ENCODE data around the gene ZNF346. TPM values are rescaled to one million over a fixed set of nuclear protein-coding genes. Genes with fewer than 3 reads are reported as not detected.

ZNF346 gene
- total RNA-seq, 1 experiment from 2014 or later: 18.4 TPM

DNA sequence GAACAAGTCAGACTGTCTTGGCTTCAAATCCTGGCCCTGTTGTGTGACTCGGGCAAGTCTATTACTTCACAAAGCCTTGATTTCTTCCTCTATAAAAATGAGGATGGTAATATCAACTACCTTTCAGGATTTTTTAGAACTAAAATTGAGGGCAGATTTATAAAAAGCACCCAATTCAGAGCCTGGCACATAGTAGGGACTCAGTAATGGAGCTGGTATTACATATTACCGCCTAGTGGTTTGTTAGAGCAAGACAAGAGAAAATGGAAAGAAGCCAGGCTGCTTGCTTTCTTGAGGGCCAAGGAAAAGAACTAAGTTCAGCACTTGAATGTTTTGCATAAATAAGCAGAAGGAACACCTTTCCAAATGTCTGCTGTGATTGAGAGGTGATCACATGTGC lies 19.4 kb downstream of the ZNF346 start (continued):
- no peak for TF ChIP-seq ZNF281 (CRISPR knock-in tag; IDR thresholded peaks at IDR 0.05)

DNA sequence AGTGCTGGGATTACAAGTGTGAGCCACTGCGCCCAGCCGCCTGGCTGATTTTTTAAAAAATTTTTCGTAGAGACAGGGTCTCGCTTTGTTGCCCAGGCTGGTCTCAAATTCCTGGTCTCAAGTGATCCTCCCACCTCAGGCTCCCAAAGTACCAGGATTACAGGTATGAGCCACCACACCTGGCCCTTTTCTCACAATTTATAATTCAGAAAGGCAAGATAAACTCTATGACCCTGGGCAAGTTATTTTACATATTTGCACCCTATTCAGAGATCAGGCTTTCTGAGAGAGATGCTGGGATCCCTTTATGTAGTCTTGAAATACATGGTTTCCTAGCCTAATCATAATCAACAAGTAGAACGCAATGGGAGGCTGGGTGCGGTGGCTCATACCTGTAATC lies 20.6 kb downstream of the ZNF346 start:
- Mint-ChIP-seq H3K27ac (no peak overlapping the region), H3K36me3 (peaks cover 37% of the 10 kb centered on the region), H3K4me3 (no peak overlapping the region), H3K27me3 (ENCODE audit: low read depth) (no peaks in the 10 kb centered on the region), H3K9me3 (no peaks in the 10 kb centered on the region), H3K4me1 (no peaks in the 10 kb centered on the region)
- POLR2A ChIA-PET: no interaction called here
- CTCF ChIA-PET: interaction anchor here (1.1 to 1.7 kb wide), 4 partner anchors 21 to 382 kb away, joined by 3 to 8 read pairs (median 6); partner anchors contain the start of genes FGFR4 and ZNF346
- DNase-seq (ENCODE audit: low spot score) (no peak), ATAC-seq (no peak)
- TF ChIP-seq ZNF512 (CRISPR knock-in tag; IDR thresholded peaks at IDR 0.05; ENCODE audit: borderline replicate concordance) (no peak), ZNF532 (CRISPR knock-in tag; IDR thresholded peaks at IDR 0.05; ENCODE audit: borderline replicate concordance) (no peak), TCF7 (CRISPR knock-in tag; IDR thresholded peaks at IDR 0.05; ENCODE audit: low read depth) (no peak), FOXJ3 (CRISPR knock-in tag; IDR thresholded peaks at IDR 0.05; ENCODE audit: borderline replicate concordance) (no peak), NR3C1 (CRISPR knock-in tag; conservative IDR thresholded peaks at IDR 0.05; ENCODE audit: low read depth) (no peak), NR2C2 (CRISPR knock-in tag; IDR thresholded peaks at IDR 0.05) (no peak), NFE2L1 (CRISPR knock-in tag; IDR thresholded peaks at IDR 0.05) (no peak), USF1 (CRISPR knock-in tag; IDR thresholded peaks at IDR 0.05) (no peak), ZNF281 (CRISPR knock-in tag; IDR thresholded peaks at IDR 0.05) (no peak)
- TF ChIP-seq, protein P1, sequence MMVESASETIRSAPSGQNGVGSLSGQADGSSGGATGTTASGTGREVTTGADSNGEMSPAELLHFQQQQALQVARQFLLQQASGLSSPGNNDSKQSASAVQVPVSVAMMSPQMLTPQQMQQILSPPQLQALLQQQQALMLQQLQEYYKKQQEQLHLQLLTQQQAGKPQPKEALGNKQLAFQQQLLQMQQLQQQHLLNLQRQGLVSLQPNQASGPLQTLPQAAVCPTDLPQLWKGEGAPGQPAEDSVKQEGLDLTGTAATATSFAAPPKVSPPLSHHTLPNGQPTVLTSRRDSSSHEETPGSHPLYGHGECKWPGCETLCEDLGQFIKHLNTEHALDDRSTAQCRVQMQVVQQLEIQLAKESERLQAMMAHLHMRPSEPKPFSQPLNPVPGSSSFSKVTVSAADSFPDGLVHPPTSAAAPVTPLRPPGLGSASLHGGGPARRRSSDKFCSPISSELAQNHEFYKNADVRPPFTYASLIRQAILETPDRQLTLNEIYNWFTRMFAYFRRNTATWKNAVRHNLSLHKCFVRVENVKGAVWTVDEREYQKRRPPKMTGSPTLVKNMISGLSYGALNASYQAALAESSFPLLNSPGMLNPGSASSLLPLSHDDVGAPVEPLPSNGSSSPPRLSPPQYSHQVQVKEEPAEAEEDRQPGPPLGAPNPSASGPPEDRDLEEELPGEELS (CRISPR knock-in tag; IDR thresholded peaks at IDR 0.05): no peak

All from WTC11 (cell line).